GM12873 (cell line): Measurements from ENCODE around the gene DNMBP.

Experiments used
- CTCF ChIP-seq: IDR thresholded peaks from 2 replicates; pipeline ENCODE4 v1.5.1; 2012; ENCODE audit warnings: low read depth, mild to moderate bottlenecking, moderate library complexity, low read length, control low read depth; ENCODE audit not compliant: insufficient read depth; ENCODE audit errors: missing control alignments

DNMBP gene

GRCh38 chr10:100013621-100014020 lies 3.9 kb upstream of the DNMBP start:
- no peak for TF ChIP-seq CTCF

GRCh38 chr10:100009283-100009792 lies 409 bp downstream of the DNMBP start:
- peak; percentile 64 for TF ChIP-seq CTCF

GRCh38 chr10:100008708-100009282 lies 952 bp downstream of the DNMBP start:
- no peak for TF ChIP-seq CTCF

- no peak for TF ChIP-seq CTCF
Measured at GRCh38 chr10:100008142-100008522, 1.6 kb downstream of the DNMBP start.

GRCh38 chr10:100007231-100008141 lies 2.3 kb downstream of the DNMBP start:
- TF ChIP-seq CTCF: no peak

- TF ChIP-seq CTCF: no peak
Measured at GRCh38 chr10:100006243-100006886, 3.4 kb downstream of the DNMBP start.
